Heart left ventricle (tissue), 16 donors: ENCODE results near the gene NMNAT2. TPM values are rescaled to one million over a fixed set of nuclear protein-coding genes. Genes with fewer than 3 reads are reported as not detected.

Experiments used
- ATAC-seq, 4 donors: fragments of 200-7000 bp; cut with Tn5 transposase; one replicate each; pipeline ENCODE4 v1.9.1; 2020 to 2022; ENCODE audit warnings: moderate library complexity in 4 of 4, mild to moderate bottlenecking in 3 of 4, moderate number of reproducible peaks in 1 of 4
- DNase-seq, 5 donors: peaks; one replicate each; pipeline ENCODE4 v3.0.0-alpha.2; 2020
- H3K27ac ChIP-seq, 12 donors: fragments of 200-600 bp; sonication (generic) in 4 of 12; one replicate each; pipeline versions ENCODE4 v1.5.0 to v1.8.0; 2016 to 2022; ENCODE audit warnings: mild to moderate bottlenecking in 2 of 12
- H3K27me3 ChIP-seq, 9 donors: fragments of 200-600 bp; sonication (generic) in 2 of 9; one replicate each; pipeline versions ENCODE4 v1.5.1 to v1.8.0; 2016 to 2022; ENCODE audit warnings: mild to moderate bottlenecking in 3 of 9
- H3K36me3 ChIP-seq, 9 donors: fragments of 200-600 bp; sonication (generic) in 2 of 9; one replicate each; pipeline versions ENCODE4 v1.5.0 to v1.8.0; 2018 to 2022; ENCODE audit warnings: mild to moderate bottlenecking in 2 of 9
- H3K4me1 ChIP-seq, 12 donors: fragments of 200-600 bp; sonication (generic) in 4 of 12; one replicate each; pipeline versions ENCODE4 v1.5.0 to v1.8.0; 2016 to 2022; ENCODE audit warnings: mild to moderate bottlenecking in 3 of 12
- H3K4me3 ChIP-seq, 12 donors: fragments of 200-600 bp; sonication (generic) in 4 of 12; one replicate each; pipeline versions ENCODE4 v1.5.0 to v1.8.0; 2017 to 2022; ENCODE audit warnings: mild to moderate bottlenecking in 9 of 12, moderate library complexity in 4 of 12
- H3K9me3 ChIP-seq, 12 donors: fragments of 200-600 bp; sonication (generic) in 4 of 12; one replicate each; pipeline versions ENCODE4 v1.5.0 to v1.8.0; 2016 to 2022; ENCODE audit warnings: mild to moderate bottlenecking in 1 of 12
- CTCF ChIP-seq, 12 donors: fragments of 200-600 bp; sonication (generic) in 4 of 12; IDR thresholded peaks; one replicate each; pipeline versions ENCODE4 v1.5.0 to v1.8.0; 2018 to 2022; ENCODE audit warnings: antibody characterized with exemption in 12 of 12, mild to moderate bottlenecking in 5 of 12
- POLR2A ChIP-seq, 2 donors: fragments of 450-650 bp; IDR thresholded peaks; one replicate each; pipeline ENCODE4 v1.6.1; 2017; ENCODE audit warnings: antibody characterized with exemption in 2 of 2, mild to moderate bottlenecking in 2 of 2, moderate library complexity in 2 of 2
- WGBS, 4 donors: extraction: QIAGEN DNeasy Blood & Tissue Kit in 2 of 4; methylation state at CpG; one replicate each; pipeline versions ENCODE4 v1.1.5 to v1.1.7; 2013 to 2018; 5-methylcytosine and 5-hydroxymethylcytosine counted together
- intact Hi-C, 10 donors: fragments of 100-400 bp; cut with DNase I; formaldehyde crosslinking; loops; one replicate each; pipeline versions ENCODE4 v1.11.1 to v1.14.2; 2022
- polyA plus RNA-seq, 2 donors: library from polyadenylated mRNA; stranded (reverse); fragments of 200-250 nt; gene quantifications; one replicate each; pipeline ENCODE4 v1.2.3, GENCODE V29; 2013
- total RNA-seq, 9 donors: library from RNA; depleted of rRNA in 2 of 9; stranded (reverse); fragments of >200 nt in 2 of 9; fragmentation: NEBNext Ultra II Directional in 3 of 9; extraction: Animal tissue kit (Norgen Biotek cat#: 25700) in 3 of 9; gene quantifications; one replicate each; pipeline versions ENCODE4 v1.1.0 to v1.2.4, GENCODE V29; 2016 to 2023
- donor health status: ischemic (EF 13 %, LVEDD 7.1; RV severe dilation, severe dysfunction).
- donor health status: healthy with polysubstance abuse.
- donor health status: DM: no; HTN: yes; CAD: no.
- donor health status: DM: no; HTN: no; CAD: no.
- donor health status: ischemic (EF 25% LVEDD 6.9; RV normal size, moderate dysfunction).
- donor health status: ischemic (EF 25% LVEDD 5.7; RV mildly dilated, moderate dysfunction).
- donor health status: healthy.
- donor health status: DM: yes; HTN: yes; CAD: no.
- donor health status: ischemic (EF 35%, LVEDD 5.7; RV mildly dilated, moderate dysfunction).
- donor health status: nonischemic (EF 11% LVEDD 7.7; RV severe dilation, severe dysfunction).
- donor health status: DM: yes; HTN: yes; CAD: no.
- donor health status: PGD.
- donor health status: ischemic (EF 29% LVEDD 5.4; RV normal size, mild dysfunction).
- donor health status: nonischemic (EF 23%, LVEDD 6.1; RV moderate dilation, normal function).

NMNAT2 gene
- total and polyA plus RNA-seq, 11 donors, result 0.53 to 5.1 (median 1.9) TPM

GRCh38 chr1:183251101-183251958 is 166.8 kb downstream of the NMNAT2 start:
- no peak for DNase-seq
- Histone ChIP-seq H3K27ac (no peak overlapping the region), H3K36me3 (no peaks in the 10 kb centered on the region), H3K27me3 (no peaks in the 10 kb centered on the region), H3K4me1 (peaks cover 0 to 10% (median 0%) of the 10 kb centered on the region in 12 donors), H3K4me3 (no peak overlapping the region), H3K9me3 (peaks cover 0 to 12% (median 2%) of the 10 kb centered on the region in 12 donors)
- 97 to 98% (median 98%) methylated on average over 12 of the region's 12 CpGs for WGBS, 4 donors
- TF ChIP-seq CTCF (IDR thresholded peaks at IDR 0.05), result no peak
- no peak for TF ChIP-seq POLR2A (IDR thresholded peaks at IDR 0.05)
- no peak for ATAC-seq
- intact Hi-C loops, result no loop called here

- 81 to 87% (median 85%) methylated on average over 5 of the region's 5 CpGs for WGBS, 4 donors
- DNase-seq (no peak), ATAC-seq (no peak)
- H3K27me3 ChIP-seq, result no peaks in the 10 kb centered on the region
- no peaks in the 10 kb centered on the region for H3K36me3 ChIP-seq
- H3K27ac ChIP-seq, result no peak overlapping the region
- peaks cover 0 to 19% (median 4%) of the 10 kb centered on the region in 12 donors for H3K4me1 ChIP-seq
- TF ChIP-seq POLR2A (IDR thresholded peaks at IDR 0.05) (no peak), CTCF (IDR thresholded peaks at IDR 0.05) (no peak)
- H3K4me3 ChIP-seq, result no peak overlapping the region
- H3K9me3 ChIP-seq, result peaks cover 0 to 8% (median 0%) of the 10 kb centered on the region in 12 donors
- intact Hi-C loops, result no loop called here
Measured at GRCh38 chr1:183249941-183250452, 168.2 kb downstream of the NMNAT2 start.

- TF ChIP-seq POLR2A (IDR thresholded peaks at IDR 0.05) (no peak), CTCF (IDR thresholded peaks at IDR 0.05) (no peak)
- intact Hi-C loops, result no loop called here
- no peaks in the 10 kb centered on the region for H3K27me3 ChIP-seq
- H3K4me1 ChIP-seq, result peaks cover 0 to 28% (median 7%) of the 10 kb centered on the region in 12 donors
- no peaks in the 10 kb centered on the region for H3K9me3 ChIP-seq
- ATAC-seq (no peak), DNase-seq (no peak)
- no peaks in the 10 kb centered on the region for H3K36me3 ChIP-seq
- 74 to 90% (median 84%) methylated on average over 4 of the region's 4 CpGs for WGBS, 4 donors
- peak overlapping the region in 3 of 12 donors; percentile 10 to 32 (median 14) for H3K27ac ChIP-seq
- no peak overlapping the region for H3K4me3 ChIP-seq
Measured at GRCh38 chr1:183248989-183249691, 169.0 kb downstream of the NMNAT2 start.

- H3K4me3 ChIP-seq, result no peak overlapping the region
- intact Hi-C loops, result no loop called here
Measured at GRCh38 chr1:183247931-183248330, 170.2 kb downstream of the NMNAT2 start.

More at GRCh38 chr1:183247931-183248330, 170.2 kb downstream of the NMNAT2 start:
- H3K36me3 ChIP-seq, result no peaks in the 10 kb centered on the region
- no peak overlapping the region for H3K27ac ChIP-seq
- DNase-seq (no peak), ATAC-seq (no peak)
- H3K9me3 ChIP-seq, result no peaks in the 10 kb centered on the region
- peaks cover 0 to 40% (median 13%) of the 10 kb centered on the region in 12 donors for H3K4me1 ChIP-seq
- H3K27me3 ChIP-seq, result no peaks in the 10 kb centered on the region
- TF ChIP-seq POLR2A (IDR thresholded peaks at IDR 0.05), result no peak
- WGBS, 4 donors, result 92 to 99% (median 92%) methylated on average over 1 of the region's 1 CpG
